HS-27A (cell line): Measurements from ENCODE around the gene RASGRP1.
"Not testable (repeated sequence)": the region's sequence is repeated elsewhere in the genome, so short reads cannot be mapped to it uniquely, and the experiment has no call there.

Source experiments
- DNase-seq: peaks from one replicate; pipeline ENCODE4 v3.0.0-alpha.2; 2012; ENCODE audit warnings: low read depth, missing footprints

Gene RASGRP1

DNA sequence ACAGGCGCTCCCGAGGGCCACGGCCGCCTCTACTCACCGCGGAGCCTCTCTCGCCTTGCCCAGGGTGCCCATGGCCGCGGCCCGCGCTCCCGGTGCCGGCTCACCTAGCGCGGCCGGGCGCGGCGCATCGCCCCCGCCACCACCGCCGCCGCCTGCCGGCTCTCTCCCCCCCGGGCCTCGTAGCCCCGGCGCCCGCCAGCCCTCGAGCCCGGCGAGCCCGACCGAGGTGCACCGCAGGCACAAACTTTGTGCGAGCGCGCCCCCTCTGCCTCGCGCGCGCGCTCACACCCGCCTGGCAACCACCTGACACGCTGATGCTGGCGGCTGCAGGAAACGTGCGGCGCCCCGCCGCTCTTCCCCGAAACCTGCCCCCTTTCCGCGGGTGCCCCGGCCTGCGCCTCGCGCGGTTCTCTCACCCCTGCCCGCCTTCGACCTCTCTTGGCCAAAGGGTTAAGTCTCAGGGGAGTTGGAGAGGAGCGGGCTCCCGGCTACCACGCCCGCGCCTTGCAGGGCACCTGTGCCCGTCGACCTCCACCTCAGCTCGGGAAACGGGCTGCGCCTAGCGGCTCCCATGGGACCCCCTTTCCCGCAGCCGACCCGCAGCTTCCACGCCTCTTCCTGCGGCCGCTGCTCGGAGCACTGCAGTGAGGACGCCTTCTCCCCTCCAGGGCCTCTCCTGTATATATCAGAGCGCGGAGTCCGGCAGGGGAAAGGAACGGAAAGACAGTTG is at the start of gene RASGRP1:
TSS of gene RASGRP1 (minus strand) at position 258 of the 730 bp plus-strand sequence. CDS start at position 72, 186 bp downstream.
- no peak for DNase-seq

- DNase-seq, result no peak
These were observed 48.5 kb upstream of the RASGRP1 start for GRCh38 chr15:38613085-38613484.

- DNase-seq, result no peak
These were observed 47.7 kb upstream of the RASGRP1 start for GRCh38 chr15:38612159-38612863.

GRCh38 chr15:38611228-38611627 is 46.6 kb upstream of the RASGRP1 start:
- DNase-seq, result no peak

DNA sequence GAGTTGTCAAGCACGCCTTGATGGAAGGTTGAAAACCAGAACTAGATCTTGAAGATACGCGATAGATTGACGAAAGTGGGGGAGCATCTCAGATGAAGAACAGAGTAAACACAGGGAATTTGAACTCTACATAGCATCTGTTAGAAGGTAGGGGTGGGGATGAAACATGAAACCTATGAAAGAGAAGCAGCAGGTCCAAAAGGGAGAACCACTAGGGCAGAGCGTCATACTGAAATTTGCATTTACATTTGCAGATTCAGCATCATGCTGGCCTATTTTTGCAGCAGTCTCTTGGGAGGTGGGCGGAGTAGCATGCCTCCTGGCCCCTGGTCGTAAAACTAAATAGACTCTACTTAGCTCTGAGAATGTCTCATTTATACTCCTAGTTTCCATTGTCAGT is 46.1 kb upstream of the RASGRP1 start:
- no peak for DNase-seq

- no peak for DNase-seq
These were observed 44.6 kb upstream of the RASGRP1 start for GRCh38 chr15:38609097-38609738.

DNA sequence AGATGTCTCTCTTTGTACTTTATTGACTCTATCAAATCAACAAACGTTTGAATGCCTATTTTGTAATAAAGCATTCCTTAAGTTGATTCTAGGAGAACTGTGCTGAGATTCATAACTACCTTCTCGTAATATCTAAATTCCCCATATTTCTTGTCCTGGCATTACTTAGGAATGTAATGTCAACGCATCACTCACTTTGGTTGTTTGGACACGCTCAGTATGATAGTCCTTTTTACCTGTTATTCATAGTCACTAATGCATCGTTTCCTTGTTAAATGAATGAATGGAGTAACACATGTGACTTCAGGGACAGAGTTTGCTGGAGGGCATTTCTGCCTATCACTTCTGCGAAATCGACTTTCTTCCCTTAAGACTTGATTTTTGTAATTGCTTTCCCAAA is 44.1 kb upstream of the RASGRP1 start:
- no peak for DNase-seq

DNA sequence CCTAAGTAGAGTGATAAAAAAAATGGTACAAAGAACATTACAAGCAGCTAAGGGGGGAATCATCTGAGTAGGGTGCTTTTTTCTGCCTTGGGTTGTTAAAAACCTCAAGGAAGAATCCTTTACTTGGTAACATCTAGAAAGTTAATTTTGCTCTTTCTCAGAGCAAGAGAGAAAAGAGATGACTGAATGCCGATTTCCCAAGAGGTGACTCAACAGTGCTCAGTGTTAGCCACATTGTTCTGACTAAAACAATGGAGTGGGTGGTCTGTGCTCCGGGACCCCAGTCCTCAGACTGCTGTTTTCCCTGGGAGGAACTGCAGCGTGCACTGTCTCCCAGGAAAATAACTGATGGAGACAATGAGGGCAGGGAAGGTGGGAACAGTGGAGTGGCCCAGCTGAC is 41.1 kb upstream of the RASGRP1 start:
- DNase-seq, result no peak

DNA sequence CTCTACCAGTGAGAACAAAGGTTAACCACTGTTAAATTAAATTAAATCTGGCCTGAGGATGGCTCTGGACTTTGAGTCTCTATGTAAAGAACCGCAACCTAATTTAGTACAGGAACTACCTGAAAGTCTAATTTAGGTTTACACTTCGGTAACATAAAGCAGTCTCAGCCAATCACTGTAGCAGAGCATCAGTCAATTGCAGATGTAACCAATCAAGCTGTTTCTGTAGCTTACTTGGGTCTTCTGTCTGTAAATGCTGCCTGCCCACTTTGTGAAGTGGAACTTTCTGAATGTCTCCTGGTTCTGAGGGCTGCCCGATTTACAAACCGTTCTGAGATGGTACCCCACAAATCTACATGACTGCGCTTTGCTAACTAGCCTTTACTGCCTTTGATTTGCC is 39.1 kb upstream of the RASGRP1 start:
- DNase-seq, result no peak

- no peak for DNase-seq
These were observed 38.5 kb upstream of the RASGRP1 start for GRCh38 chr15:38602910-38603670.

GRCh38 chr15:38600236-38600635 is 35.6 kb upstream of the RASGRP1 start:
- DNase-seq, result no peak

GRCh38 chr15:38598749-38599148 is 34.1 kb upstream of the RASGRP1 start:
- DNase-seq, result no peak

DNA sequence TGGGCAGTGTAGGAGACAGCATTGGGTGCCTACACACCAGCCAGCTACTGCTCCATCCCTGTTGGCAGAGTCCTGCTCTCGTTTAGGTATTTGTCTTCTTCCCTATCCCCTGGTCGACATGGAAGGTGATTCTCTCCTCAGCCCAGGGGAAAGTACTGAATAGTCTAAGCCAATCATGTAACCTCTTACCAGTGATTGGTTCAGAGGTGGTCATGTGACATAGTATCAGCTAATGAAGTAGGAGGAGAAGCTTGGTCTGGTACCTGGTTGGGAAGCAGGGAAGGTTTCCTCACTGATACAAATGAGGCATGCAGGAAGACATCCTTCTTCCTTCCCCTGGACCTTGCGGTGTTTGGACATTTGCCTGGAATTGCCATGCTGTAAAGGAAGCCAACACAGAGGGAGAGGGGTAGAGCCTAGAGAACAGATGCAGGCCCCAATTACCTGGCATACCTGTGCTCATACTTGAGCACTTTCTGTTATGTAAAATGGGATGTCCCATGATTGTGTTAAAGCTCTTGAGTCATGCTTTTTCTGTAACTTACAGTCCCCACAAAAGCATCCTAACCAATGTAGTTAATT is 32.7 kb upstream of the RASGRP1 start:
- no peak for DNase-seq

DNA sequence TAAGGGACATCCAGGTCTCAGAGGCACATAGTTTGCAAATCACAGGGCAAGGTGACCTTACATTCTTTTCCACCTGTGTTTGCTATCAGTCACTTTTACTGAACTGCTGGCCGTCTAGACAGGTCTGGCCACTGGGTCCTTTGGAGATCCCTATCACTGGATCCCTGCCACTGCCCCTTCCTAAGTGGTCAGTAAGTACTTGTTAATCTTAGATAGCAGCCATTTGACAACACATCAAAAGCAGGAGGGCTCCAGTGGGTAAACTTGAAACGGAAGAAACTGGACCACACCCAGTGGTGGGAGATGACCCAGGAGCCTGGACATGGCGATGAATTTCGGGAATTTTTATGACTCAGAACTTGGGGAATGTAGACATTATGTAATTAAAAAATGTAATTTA is 28.9 kb upstream of the RASGRP1 start:
- DNase-seq, result peak; percentile 51

GRCh38 chr15:38589502-38589901 is 24.9 kb upstream of the RASGRP1 start:
- DNase-seq, result peak; percentile 35

- DNase-seq, result no peak
These were observed 24.1 kb upstream of the RASGRP1 start for GRCh38 chr15:38588672-38589071.

- DNase-seq, result no peak
These were observed 22.6 kb upstream of the RASGRP1 start for GRCh38 chr15:38587214-38587613.

DNA sequence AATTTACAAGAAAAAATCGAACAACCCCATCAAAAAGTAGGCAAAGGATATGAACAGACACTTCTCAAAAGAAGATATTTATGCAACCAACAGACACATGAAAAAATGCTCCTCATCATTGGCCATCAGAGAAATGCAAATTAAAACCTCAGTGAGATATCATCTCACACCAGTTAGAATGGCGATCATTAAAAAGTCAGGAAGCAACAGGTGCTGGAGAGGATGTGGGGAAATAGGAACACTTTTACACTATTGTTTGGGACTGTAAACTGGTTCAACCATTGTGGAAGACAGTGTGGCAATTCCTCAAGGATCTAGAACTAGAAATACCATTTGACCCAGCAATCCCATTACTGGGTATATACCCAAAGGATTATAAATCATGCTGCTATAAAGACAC is 21.4 kb upstream of the RASGRP1 start:
- not testable (repeated sequence) for DNase-seq

DNA sequence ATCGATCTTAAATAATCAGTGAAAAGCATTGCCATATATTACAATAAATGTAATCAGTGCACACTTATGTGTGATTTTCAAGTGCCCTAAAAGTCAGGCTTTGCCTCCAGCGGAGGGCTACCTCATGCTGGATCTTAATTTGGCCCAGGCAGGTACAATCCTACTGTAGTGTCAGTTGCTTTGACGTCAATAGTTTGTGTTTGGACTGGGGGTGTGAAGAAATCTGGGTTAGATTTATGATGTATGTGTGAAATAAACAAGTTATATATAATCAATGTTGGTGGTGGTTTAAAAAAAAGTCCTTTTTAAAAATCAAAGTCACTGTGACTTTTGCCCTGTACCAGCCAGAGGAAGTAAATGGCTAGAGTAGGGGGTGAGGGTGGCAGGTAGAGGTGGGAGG is 14.0 kb upstream of the RASGRP1 start:
- DNase-seq, result no peak

DNA sequence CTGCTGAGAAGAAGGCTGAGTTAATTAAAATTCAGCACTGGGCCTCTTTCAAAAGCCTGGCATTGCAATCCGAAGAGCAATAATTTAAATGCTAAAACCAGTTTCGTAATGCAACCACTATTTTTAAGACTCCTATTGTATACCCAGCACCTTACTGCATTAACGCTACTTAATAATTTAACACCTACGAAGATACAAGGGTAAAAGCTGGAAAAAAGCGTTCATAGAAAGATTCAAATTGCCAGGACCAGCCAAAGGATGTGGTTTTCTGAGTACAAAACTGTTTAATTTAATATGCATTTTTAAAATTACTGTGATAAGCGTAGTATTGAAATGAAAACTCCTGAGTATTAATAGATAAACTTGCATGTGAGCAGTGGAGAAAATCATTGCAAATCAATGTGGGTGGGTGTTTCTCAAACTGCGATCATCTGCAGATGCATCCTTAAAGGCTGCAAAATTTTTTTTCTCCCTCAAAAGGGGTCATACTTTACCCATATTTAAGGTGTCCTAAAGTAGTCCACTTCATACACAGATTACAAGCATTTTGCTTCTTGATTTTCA is 12.9 kb upstream of the RASGRP1 start:
- no peak for DNase-seq

- DNase-seq, result no peak
These were observed 12.2 kb upstream of the RASGRP1 start for GRCh38 chr15:38576837-38577236.

DNA sequence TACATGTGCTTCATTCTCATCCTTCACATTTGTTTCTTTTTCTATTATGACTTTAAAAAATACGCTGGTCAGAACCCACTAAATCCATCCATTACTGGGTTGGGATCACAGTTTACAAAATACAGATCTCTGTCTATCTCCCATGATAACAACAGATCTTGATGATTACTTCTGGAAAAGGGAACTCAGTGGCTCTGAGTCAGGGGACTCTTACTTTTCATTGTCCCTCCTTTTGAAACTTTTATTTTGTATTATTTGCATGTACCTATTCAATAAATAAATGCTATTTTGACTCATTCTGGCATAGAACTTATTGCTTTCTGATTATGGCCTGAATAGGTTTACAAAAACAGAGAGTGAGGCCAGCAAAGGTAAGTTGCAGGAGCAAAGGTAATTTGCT is 11.6 kb upstream of the RASGRP1 start:
- no peak for DNase-seq
